AG10803 (cell line): ENCODE results near the gene CNGB1.
A peak's percentile ranks its signal among the peaks of the same experiment; 100 is the strongest.

Experiments
- DNase-seq: peaks from one replicate; pipeline ENCODE4 v3.0.0; 2010; ENCODE audit warnings: low read depth
- H3K4me3 ChIP-seq: 2 replicates; pipeline ENCODE4 v1.5.1; 2011; ENCODE audit warnings: mild to moderate bottlenecking, low read length, control low read depth
- CTCF ChIP-seq: conservative IDR thresholded peaks from 2 replicates; pipeline ENCODE4 v1.5.1; 2011; ENCODE audit warnings: mild to moderate bottlenecking, low read length, control low read depth, inconsistent platforms

CNGB1 gene

GRCh38 chr16:57867000-57867561, 103.8 kb downstream of the CNGB1 start:
- H3K4me3 ChIP-seq: no peak overlapping the region
- no peak for DNase-seq
- no peak for TF ChIP-seq CTCF

GRCh38 chr16:57866529-57866918, 104.4 kb downstream of the CNGB1 start:
- no peak for DNase-seq
- no peak for TF ChIP-seq CTCF
- no peak overlapping the region for H3K4me3 ChIP-seq

- H3K4me3 ChIP-seq: no peak overlapping the region
- no peak for TF ChIP-seq CTCF
- DNase-seq: no peak
These were observed 105.0 kb downstream of the CNGB1 start for GRCh38 chr16:57865746-57866528.

GRCh38 chr16:57863434-57864160, 107.3 kb downstream of the CNGB1 start:
- peak; percentile 81 for TF ChIP-seq CTCF
- peak; percentile 81 for DNase-seq
- no peak overlapping the region for H3K4me3 ChIP-seq

GRCh38 chr16:57862698-57863433, 108.1 kb downstream of the CNGB1 start:
- no peak for TF ChIP-seq CTCF
- DNase-seq: no peak
- H3K4me3 ChIP-seq: no peak overlapping the region

GRCh38 chr16:57859331-57859730, 111.6 kb downstream of the CNGB1 start:
- H3K4me3 ChIP-seq: no peak overlapping the region
- peak; percentile 10 for DNase-seq
- peak; percentile 38 for TF ChIP-seq CTCF
